ENCODE results near the gene LYRM4. TPM values are rescaled to one million over a fixed set of nuclear protein-coding genes. Genes with fewer than 3 reads are reported as not detected.

Gene LYRM4
- total and polyA plus RNA-seq, 2 donors (not counting 1 experiment from before 2014, with no cell fraction given): 22.1 to 29.5 TPM

- DNase-seq (no peak), ATAC-seq (ENCODE audit: low read depth) (no peak)
- Mint-ChIP-seq H3K9me3 (ENCODE audit: insufficient read depth) (no peaks in the 10 kb centered on the region), H3K4me1 (no peaks in the 10 kb centered on the region), H3K27me3 (no peaks in the 10 kb centered on the region), H3K27ac (no peak overlapping the region), H3K4me3 (no peak overlapping the region)
- H4K20me1 ChIP-seq (ENCODE audit: control insufficient read depth, insufficient read depth, low read length, poor library complexity, severe bottlenecking): no peaks in the 10 kb centered on the region
- TF ChIP-seq CTCF (IDR thresholded peaks at IDR 0.05): no peak
- no peak for TF ChIP-seq EZH2 (IDR thresholded peaks at IDR 0.05; ENCODE audit: borderline replicate concordance, insufficient read depth, low read depth, low read length, poor library complexity, severe bottlenecking)
- no peaks in the 10 kb centered on the region for H3K4me1 ChIP-seq (ENCODE audit: control insufficient read depth in 2 of 2, insufficient read depth in 2 of 2, low read length in 2 of 2)
- no peaks in the 10 kb centered on the region for H3K9me3 ChIP-seq (ENCODE audit: control extremely low read depth in 1 of 3, control insufficient read depth in 2 of 3, insufficient read depth in 1 of 3, low read length in 2 of 3)
- WGBS (ENCODE audit: insufficient coverage): 99% methylated on average over 5 of the region's 5 CpGs
- H3K4me2 ChIP-seq (replicated peaks; ENCODE audit: low read depth, low read length, poor library complexity, severe bottlenecking): no peak overlapping the region
- ChIA-PET POLR2A (no interaction called here), CTCF (interaction anchor here (1.1 kb wide), 1 partner anchor 106 kb away, joined by 3 read pairs; no protein-coding TSS in a partner anchor)
- no peak overlapping the region for H3K27ac ChIP-seq (ENCODE audit: low read length in 2 of 2)
- H3K36me3 ChIP-seq (replicated peaks in 1 of 2; ENCODE audit: control extremely low read depth in 1 of 2, control insufficient read depth in 1 of 2, extremely low read depth in 1 of 2, insufficient read depth in 2 of 2, low read length in 1 of 2): no peaks in the 10 kb centered on the region
- no peaks in the 10 kb centered on the region for H3K79me2 ChIP-seq (ENCODE audit: control insufficient read depth, insufficient read depth, low read length)
- no peaks in the 10 kb centered on the region for H3K27me3 ChIP-seq (replicated peaks in 1 of 4; ENCODE audit: control extremely low read depth in 1 of 4, control insufficient read depth in 3 of 4, insufficient read depth in 4 of 4, low read length in 3 of 4)
- no peak overlapping the region for H3K9ac ChIP-seq (ENCODE audit: low read length)
- intact Hi-C loops (cut with micrococcal nuclease): no loop called here
- H2AFZ ChIP-seq (ENCODE audit: insufficient read depth, low read depth, low read length, poor library complexity, severe bottlenecking): no peak overlapping the region
- H3K4me3 ChIP-seq (ENCODE audit: control extremely low read depth in 1 of 5, extremely low read depth in 1 of 5, insufficient read depth in 1 of 5, low read depth in 2 of 5, low read length in 4 of 5): no peak overlapping the region
These were observed 63.7 kb downstream of the LYRM4 start for GRCh38 chr6:5197084-5197483.

- H3K4me2 ChIP-seq (replicated peaks; ENCODE audit: low read depth, low read length, poor library complexity, severe bottlenecking): no peak overlapping the region
- H3K36me3 ChIP-seq (replicated peaks in 1 of 2; ENCODE audit: control extremely low read depth in 1 of 2, control insufficient read depth in 1 of 2, extremely low read depth in 1 of 2, insufficient read depth in 2 of 2, low read length in 1 of 2): no peaks in the 10 kb centered on the region
- Mint-ChIP-seq H3K4me1 (no peaks in the 10 kb centered on the region), H3K9me3 (ENCODE audit: insufficient read depth) (no peaks in the 10 kb centered on the region), H3K27me3 (no peaks in the 10 kb centered on the region), H3K4me3 (no peak overlapping the region), H3K27ac (no peak overlapping the region)
- no peak for DNase-seq
- no peaks in the 10 kb centered on the region for H4K20me1 ChIP-seq (ENCODE audit: control insufficient read depth, insufficient read depth, low read length, poor library complexity, severe bottlenecking)
- WGBS (ENCODE audit: insufficient coverage): 93% methylated on average over 10 of the region's 11 CpGs
- no peak for ATAC-seq (ENCODE audit: low read depth)
- no peak overlapping the region for H3K4me3 ChIP-seq (ENCODE audit: control extremely low read depth in 1 of 5, extremely low read depth in 1 of 5, insufficient read depth in 1 of 5, low read depth in 2 of 5, low read length in 4 of 5)
- ChIA-PET POLR2A (no interaction called here), CTCF (interaction anchor here (0.7 kb wide), 1 partner anchor 28 kb away, joined by 3 read pairs; no protein-coding TSS in a partner anchor)
- no peaks in the 10 kb centered on the region for H3K27me3 ChIP-seq (replicated peaks in 1 of 4; ENCODE audit: control extremely low read depth in 1 of 4, control insufficient read depth in 3 of 4, insufficient read depth in 4 of 4, low read length in 3 of 4)
- no peaks in the 10 kb centered on the region for H3K79me2 ChIP-seq (ENCODE audit: control insufficient read depth, insufficient read depth, low read length)
- no peaks in the 10 kb centered on the region for H3K9me3 ChIP-seq (ENCODE audit: control extremely low read depth in 1 of 3, control insufficient read depth in 2 of 3, insufficient read depth in 1 of 3, low read length in 2 of 3)
- H3K9ac ChIP-seq (ENCODE audit: low read length): no peak overlapping the region
- H2AFZ ChIP-seq (ENCODE audit: insufficient read depth, low read depth, low read length, poor library complexity, severe bottlenecking): no peak overlapping the region
- no peak overlapping the region for H3K27ac ChIP-seq (ENCODE audit: low read length in 2 of 2)
- intact Hi-C loops (cut with micrococcal nuclease): no loop called here
- TF ChIP-seq EZH2 (IDR thresholded peaks at IDR 0.05; ENCODE audit: borderline replicate concordance, insufficient read depth, low read depth, low read length, poor library complexity, severe bottlenecking) (no peak), CTCF (IDR thresholded peaks at IDR 0.05) (no peak)
- no peaks in the 10 kb centered on the region for H3K4me1 ChIP-seq (ENCODE audit: control insufficient read depth in 2 of 2, insufficient read depth in 2 of 2, low read length in 2 of 2)
These were observed 68.5 kb downstream of the LYRM4 start for GRCh38 chr6:5192135-5192794.
